ENCODE results near the gene ASB15.

The ASB15 gene

DNA sequence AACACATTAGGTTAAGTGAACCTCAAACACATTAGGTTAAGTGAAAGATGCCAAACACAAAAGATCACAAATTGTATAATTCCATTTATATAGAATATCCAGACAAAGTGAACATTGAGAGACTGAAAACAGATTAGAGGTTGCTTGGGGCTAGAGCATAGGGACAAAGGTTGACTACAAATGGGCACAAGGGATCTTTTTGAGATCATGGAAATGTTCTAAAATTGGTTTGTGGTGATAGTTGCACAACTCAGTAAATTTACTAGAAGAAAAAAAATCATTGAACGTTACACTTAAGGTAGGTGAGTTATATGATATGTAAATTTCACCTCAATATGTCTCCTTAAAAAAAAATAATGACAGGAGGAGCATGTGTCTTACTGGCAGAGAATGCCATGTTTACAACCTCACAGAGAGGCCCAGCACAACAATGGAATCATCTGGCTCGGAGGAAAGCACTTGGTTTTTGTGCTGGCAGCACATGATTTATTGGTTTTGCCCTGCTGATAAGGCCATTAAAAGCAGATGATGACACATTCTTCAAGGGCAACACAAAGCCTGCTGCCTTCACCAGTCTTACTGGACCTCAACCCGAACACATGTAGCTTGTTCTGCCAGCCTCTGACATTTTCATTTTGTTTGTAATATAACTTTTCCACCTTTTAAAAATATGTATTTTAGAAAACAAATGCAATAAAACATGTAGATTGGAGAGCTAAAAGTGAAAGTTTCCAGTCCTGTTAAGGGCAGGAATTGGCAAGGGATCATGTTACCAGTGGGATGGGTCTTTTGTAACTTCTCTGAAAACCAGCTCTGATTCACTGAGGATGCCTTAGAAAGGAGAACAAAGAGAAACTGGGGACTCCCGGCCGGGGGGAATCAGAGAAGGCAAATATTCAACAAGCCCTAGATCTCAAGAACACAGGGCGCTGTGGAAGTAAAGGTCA, 42.1 kb downstream of the ASB15 start:
- peak; percentile 61 for DNase-seq (ENCODE audit: low spot score)
- Histone ChIP-seq H3K27me3 (ENCODE audit: control insufficient read depth in 3 of 3, insufficient read depth in 3 of 3, low read depth in 1 of 3, low read length in 3 of 3) (no peaks in the 10 kb centered on the region), H3K79me1 (ENCODE audit: low read depth, low read length) (no peaks in the 10 kb centered on the region), H4K91ac (ENCODE audit: low read depth, low read length, poor library complexity) (no peak overlapping the region), H3K23ac (ENCODE audit: low read depth, low read length, poor library complexity) (no peak overlapping the region), H3K14ac (ENCODE audit: low read length) (no peak overlapping the region), H3K18ac (ENCODE audit: low read length) (peak overlapping the region; percentile 44), H3K4me3 (ENCODE audit: low read length in 2 of 2) (peak overlapping the region in 1 of 2 donors; percentile 35), H3K9ac (ENCODE audit: low read depth, low read length, poor library complexity) (no peak overlapping the region), H3K36me3 (replicated peaks in 1 of 2; ENCODE audit: control insufficient read depth in 2 of 2, insufficient read depth in 2 of 2, low read length in 2 of 2) (no peaks in the 10 kb centered on the region), H2AK5ac (ENCODE audit: low read depth, low read length) (no peak overlapping the region), H3K27ac (replicated peaks; ENCODE audit: low read length) (peak overlapping the region; percentile 37), H3K4me1 (ENCODE audit: control insufficient read depth in 2 of 2, insufficient read depth in 1 of 2, low read depth in 1 of 2, low read length in 2 of 2) (peaks cover 8 to 10% of the 10 kb centered on the region in 2 donors), H4K8ac (ENCODE audit: low read depth, low read length) (no peak overlapping the region), H2BK120ac (ENCODE audit: low read depth, low read length) (no peak overlapping the region), H3K4ac (ENCODE audit: low read length) (no peak overlapping the region), H2BK15ac (ENCODE audit: low read length) (no peak overlapping the region), H2BK5ac (ENCODE audit: low read length) (no peak overlapping the region), H3K4me2 (ENCODE audit: insufficient read depth, low read length, poor library complexity, severe bottlenecking) (peak overlapping the region; percentile 26), H2AFZ (ENCODE audit: low read length) (peak overlapping the region; percentile 42), H3K9me3 (replicated peaks in 1 of 2; ENCODE audit: control insufficient read depth in 2 of 2, insufficient read depth in 1 of 2, low read depth in 1 of 2, low read length in 2 of 2) (peaks cover 0 to under 1% of the 10 kb centered on the region in 2 donors), H2BK12ac (ENCODE audit: low read length) (no peak overlapping the region)
- no CpG with 5 or more reads among the region's 6 CpGs for WGBS, 2 donors (ENCODE audit: extremely low coverage in 2 of 2, insufficient read length in 2 of 2, insufficient replicate concordance in 1 of 2)

DNA sequence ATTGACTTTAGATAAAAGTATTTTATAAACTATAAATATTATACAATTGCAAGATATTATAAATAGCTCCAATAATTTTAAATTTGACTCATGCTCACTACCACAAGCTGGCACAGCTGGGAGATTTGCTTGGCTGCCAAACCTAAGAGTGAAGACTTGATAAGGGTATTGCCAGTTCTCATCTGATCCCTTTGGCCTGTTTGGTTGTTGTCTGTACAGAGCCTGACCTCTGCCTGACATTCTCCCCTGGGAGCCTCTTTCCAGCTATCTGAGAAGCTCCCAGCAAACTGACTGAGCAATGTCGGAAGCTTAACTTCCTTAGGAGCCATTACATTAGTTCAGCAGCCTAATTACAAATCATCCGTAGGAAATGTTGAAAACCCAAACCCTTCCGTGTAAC, 43.9 kb downstream of the ASB15 start:
- Histone ChIP-seq H3K23ac (ENCODE audit: low read depth, low read length, poor library complexity) (no peak overlapping the region), H2BK120ac (ENCODE audit: low read depth, low read length) (no peak overlapping the region), H2AK5ac (ENCODE audit: low read depth, low read length) (no peak overlapping the region), H3K27me3 (ENCODE audit: control insufficient read depth in 3 of 3, insufficient read depth in 3 of 3, low read depth in 1 of 3, low read length in 3 of 3) (no peaks in the 10 kb centered on the region), H2BK12ac (ENCODE audit: low read length) (no peak overlapping the region), H3K4me2 (ENCODE audit: insufficient read depth, low read length, poor library complexity, severe bottlenecking) (no peak overlapping the region), H3K4ac (ENCODE audit: low read length) (no peak overlapping the region), H2BK15ac (ENCODE audit: low read length) (no peak overlapping the region), H2AFZ (ENCODE audit: low read length) (peak overlapping the region; percentile 24), H3K14ac (ENCODE audit: low read length) (no peak overlapping the region), H3K4me1 (ENCODE audit: control insufficient read depth in 2 of 2, insufficient read depth in 1 of 2, low read depth in 1 of 2, low read length in 2 of 2) (peaks cover 8 to 10% of the 10 kb centered on the region in 2 donors), H3K18ac (ENCODE audit: low read length) (no peak overlapping the region), H4K8ac (ENCODE audit: low read depth, low read length) (no peak overlapping the region), H3K9ac (ENCODE audit: low read depth, low read length, poor library complexity) (no peak overlapping the region), H2BK5ac (ENCODE audit: low read length) (no peak overlapping the region), H3K4me3 (ENCODE audit: low read length in 2 of 2) (no peak overlapping the region), H4K91ac (ENCODE audit: low read depth, low read length, poor library complexity) (no peak overlapping the region), H3K27ac (replicated peaks; ENCODE audit: low read length) (no peak overlapping the region), H3K36me3 (replicated peaks in 1 of 2; ENCODE audit: control insufficient read depth in 2 of 2, insufficient read depth in 2 of 2, low read length in 2 of 2) (no peaks in the 10 kb centered on the region), H3K9me3 (replicated peaks in 1 of 2; ENCODE audit: control insufficient read depth in 2 of 2, insufficient read depth in 1 of 2, low read depth in 1 of 2, low read length in 2 of 2) (no peaks in the 10 kb centered on the region), H3K79me1 (ENCODE audit: low read depth, low read length) (no peaks in the 10 kb centered on the region)
- WGBS, 2 donors (ENCODE audit: extremely low coverage in 2 of 2, insufficient read length in 2 of 2, insufficient replicate concordance in 1 of 2): no CpG with 5 or more reads among the region's 3 CpGs
- DNase-seq (ENCODE audit: low spot score): no peak

DNA sequence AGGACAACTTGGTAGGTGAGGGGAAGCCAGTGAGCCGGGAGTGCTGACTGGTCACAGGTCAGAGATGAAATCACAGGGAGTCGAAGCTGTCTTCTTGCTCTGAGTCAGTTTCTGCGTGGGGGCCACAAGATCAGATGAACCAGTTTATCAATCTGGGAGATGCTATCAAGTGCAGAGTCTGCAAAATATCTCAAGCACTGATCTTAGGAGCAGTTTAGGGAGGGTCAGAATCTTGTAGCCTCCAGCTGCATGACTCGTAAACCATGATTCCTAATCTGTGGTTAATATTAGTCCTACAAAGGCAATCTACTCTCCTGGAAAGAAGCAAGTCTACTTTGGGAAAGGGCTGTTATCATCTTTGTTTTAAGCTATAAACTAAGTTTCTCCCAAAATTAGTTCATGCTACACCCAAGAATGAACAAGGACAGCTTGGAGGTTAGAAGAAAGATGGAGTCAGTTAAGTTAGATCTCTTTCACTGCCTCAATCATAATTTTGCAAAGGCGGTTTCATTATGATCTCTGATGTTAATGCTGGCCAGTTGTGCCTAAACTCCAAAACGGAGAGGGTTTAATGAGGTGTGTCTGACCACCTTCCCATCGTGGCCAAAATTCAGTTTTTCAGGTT, 45.6 kb downstream of the ASB15 start:
- H2BK15ac ChIP-seq (ENCODE audit: low read length): no peak overlapping the region
- no CpG with 5 or more reads among the region's 7 CpGs for WGBS, 2 donors (ENCODE audit: extremely low coverage in 2 of 2, insufficient read length in 2 of 2, insufficient replicate concordance in 1 of 2)
- H2BK5ac ChIP-seq (ENCODE audit: low read length): no peak overlapping the region
- H3K4ac ChIP-seq (ENCODE audit: low read length): no peak overlapping the region
- no peak overlapping the region for H2BK120ac ChIP-seq (ENCODE audit: low read depth, low read length)
- DNase-seq (ENCODE audit: low spot score): no peak
- H3K23ac ChIP-seq (ENCODE audit: low read depth, low read length, poor library complexity): no peak overlapping the region
- no peak overlapping the region for H3K18ac ChIP-seq (ENCODE audit: low read length)
- no peak overlapping the region for H4K8ac ChIP-seq (ENCODE audit: low read depth, low read length)
- H3K4me3 ChIP-seq (ENCODE audit: low read length in 2 of 2): no peak overlapping the region
- H2AK5ac ChIP-seq (ENCODE audit: low read depth, low read length): no peak overlapping the region
- no peak overlapping the region for H3K9ac ChIP-seq (ENCODE audit: low read depth, low read length, poor library complexity)
- H3K79me1 ChIP-seq (ENCODE audit: low read depth, low read length): no peaks in the 10 kb centered on the region
- H3K9me3 ChIP-seq (replicated peaks in 1 of 2; ENCODE audit: control insufficient read depth in 2 of 2, insufficient read depth in 1 of 2, low read depth in 1 of 2, low read length in 2 of 2): no peaks in the 10 kb centered on the region
- no peak overlapping the region for H3K14ac ChIP-seq (ENCODE audit: low read length)
- H3K4me2 ChIP-seq (ENCODE audit: insufficient read depth, low read length, poor library complexity, severe bottlenecking): no peak overlapping the region
- H4K91ac ChIP-seq (ENCODE audit: low read depth, low read length, poor library complexity): no peak overlapping the region
- no peaks in the 10 kb centered on the region for H3K36me3 ChIP-seq (replicated peaks in 1 of 2; ENCODE audit: control insufficient read depth in 2 of 2, insufficient read depth in 2 of 2, low read length in 2 of 2)
- H3K4me1 ChIP-seq (ENCODE audit: control insufficient read depth in 2 of 2, insufficient read depth in 1 of 2, low read depth in 1 of 2, low read length in 2 of 2): peaks cover 7 to 8% of the 10 kb centered on the region in 2 donors
- H2BK12ac ChIP-seq (ENCODE audit: low read length): no peak overlapping the region
- H3K27me3 ChIP-seq (ENCODE audit: control insufficient read depth in 3 of 3, insufficient read depth in 3 of 3, low read depth in 1 of 3, low read length in 3 of 3): no peaks in the 10 kb centered on the region
- H3K27ac ChIP-seq (replicated peaks; ENCODE audit: low read length): no peak overlapping the region
- H2AFZ ChIP-seq (ENCODE audit: low read length): no peak overlapping the region

DNA sequence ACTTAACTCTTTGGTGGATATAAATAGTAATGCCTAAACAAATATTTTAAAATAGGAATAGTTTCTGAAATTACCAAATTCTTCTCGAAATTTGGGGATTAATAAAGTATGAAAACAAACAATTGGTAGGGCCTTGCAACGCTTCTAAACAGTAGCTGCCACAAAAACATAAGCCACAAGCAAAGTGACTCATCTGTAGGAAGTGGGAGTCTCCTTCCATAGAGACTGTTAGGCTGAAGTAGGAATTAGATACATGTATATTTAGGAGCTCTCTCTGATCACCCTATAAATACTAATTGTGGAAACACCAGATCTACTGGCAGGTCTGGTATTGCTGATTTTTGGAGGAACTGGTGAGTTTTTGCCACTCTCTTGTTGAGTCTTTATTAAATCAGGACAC, 48.3 kb downstream of the ASB15 start:
- no peak overlapping the region for H2BK120ac ChIP-seq (ENCODE audit: low read depth, low read length)
- H3K79me1 ChIP-seq (ENCODE audit: low read depth, low read length): no peaks in the 10 kb centered on the region
- H2BK12ac ChIP-seq (ENCODE audit: low read length): no peak overlapping the region
- H3K36me3 ChIP-seq (replicated peaks in 1 of 2; ENCODE audit: control insufficient read depth in 2 of 2, insufficient read depth in 2 of 2, low read length in 2 of 2): no peaks in the 10 kb centered on the region
- H4K8ac ChIP-seq (ENCODE audit: low read depth, low read length): no peak overlapping the region
- DNase-seq (ENCODE audit: low spot score): no peak
- no peak overlapping the region for H3K4me2 ChIP-seq (ENCODE audit: insufficient read depth, low read length, poor library complexity, severe bottlenecking)
- no peak overlapping the region for H2AK5ac ChIP-seq (ENCODE audit: low read depth, low read length)
- peaks cover 0 to 3% of the 10 kb centered on the region in 2 donors for H3K4me1 ChIP-seq (ENCODE audit: control insufficient read depth in 2 of 2, insufficient read depth in 1 of 2, low read depth in 1 of 2, low read length in 2 of 2)
- H3K9me3 ChIP-seq (replicated peaks in 1 of 2; ENCODE audit: control insufficient read depth in 2 of 2, insufficient read depth in 1 of 2, low read depth in 1 of 2, low read length in 2 of 2): no peaks in the 10 kb centered on the region
- H2BK15ac ChIP-seq (ENCODE audit: low read length): no peak overlapping the region
- H2BK5ac ChIP-seq (ENCODE audit: low read length): no peak overlapping the region
- no peaks in the 10 kb centered on the region for H3K27me3 ChIP-seq (ENCODE audit: control insufficient read depth in 3 of 3, insufficient read depth in 3 of 3, low read depth in 1 of 3, low read length in 3 of 3)
- no peak overlapping the region for H3K4me3 ChIP-seq (ENCODE audit: low read length in 2 of 2)
- no peak overlapping the region for H3K23ac ChIP-seq (ENCODE audit: low read depth, low read length, poor library complexity)
- no peak overlapping the region for H3K14ac ChIP-seq (ENCODE audit: low read length)
- H3K4ac ChIP-seq (ENCODE audit: low read length): no peak overlapping the region
- no peak overlapping the region for H3K27ac ChIP-seq (replicated peaks; ENCODE audit: low read length)
- H3K18ac ChIP-seq (ENCODE audit: low read length): no peak overlapping the region
- no peak overlapping the region for H3K9ac ChIP-seq (ENCODE audit: low read depth, low read length, poor library complexity)
- H2AFZ ChIP-seq (ENCODE audit: low read length): no peak overlapping the region
- no peak overlapping the region for H4K91ac ChIP-seq (ENCODE audit: low read depth, low read length, poor library complexity)
- no CpG with 5 or more reads among the region's 2 CpGs for WGBS, 2 donors (ENCODE audit: extremely low coverage in 2 of 2, insufficient read length in 2 of 2, insufficient replicate concordance in 1 of 2)

All from neuronal stem cell (in vitro differentiated cells).